HepG2 (cell line): ENCODE measurements around the gene TFB1M. TPM values are rescaled to one million over a fixed set of nuclear protein-coding genes. Genes with fewer than 3 reads are reported as not detected.

ENCODE experiments used
- FOXO4 ChIP-seq: sonication (generic); formaldehyde crosslinking; conservative IDR thresholded peaks from 2 replicates; pipeline ENCODE4 v1.8.1; 2023; ENCODE audit warnings: missing genetic modification reagents
- HNRNPK ChIP-seq: fragments of 200-400 bp; formaldehyde crosslinking; IDR thresholded peaks from 2 replicates; pipeline ENCODE4 v1.6.1; 2018; ENCODE audit warnings: low read length, low read depth, moderate library complexity, mild to moderate bottlenecking; ENCODE audit not compliant: poor library complexity, severe bottlenecking
- HNRNPL ChIP-seq: fragments of 200-400 bp; formaldehyde crosslinking; IDR thresholded peaks from 2 replicates; pipeline ENCODE4 v1.6.1; 2017; ENCODE audit warnings: mild to moderate bottlenecking, low read depth, low read length
- LBX2 ChIP-seq: sonication (generic); formaldehyde crosslinking; IDR thresholded peaks from 2 replicates; pipeline ENCODE4 v1.5.0; 2020; ENCODE audit warnings: missing genetic modification reagents, mild to moderate bottlenecking, borderline replicate concordance
- MAF1 ChIP-seq: sonication (generic); formaldehyde crosslinking; IDR thresholded peaks from 2 replicates; pipeline ENCODE4 v1.5.0; 2020; ENCODE audit warnings: missing genetic modification reagents, borderline replicate concordance
- MEIS2 ChIP-seq: sonication (generic); formaldehyde crosslinking; IDR thresholded peaks from 2 replicates; pipeline ENCODE4 v1.9.0; 2021; ENCODE audit warnings: mild to moderate bottlenecking, missing genetic modification reagents
- MIER2 ChIP-seq: IDR thresholded peaks from 2 replicates; pipeline ENCODE4 v1.6.1; 2016; ENCODE audit warnings: missing biosample characterization, missing genetic modification reagents
- NFE2 ChIP-seq: sonication (generic); formaldehyde crosslinking; IDR thresholded peaks from 2 replicates; pipeline ENCODE4 v1.4.0; 2020; ENCODE audit warnings: missing genetic modification reagents
- PBX2 ChIP-seq: IDR thresholded peaks from 2 replicates; pipeline ENCODE4 v1.6.1; 2016; ENCODE audit warnings: control low read depth
- TCF7 ChIP-seq: sonication (generic); IDR thresholded peaks from 2 replicates; pipeline ENCODE4 v1.6.1; 2016; ENCODE audit warnings: antibody characterized with exemption, low read depth
- XRCC5 ChIP-seq: fragments of 200-400 bp; formaldehyde crosslinking; optimal IDR thresholded peaks from 2 replicates; pipeline ENCODE3; 2017; ENCODE audit warnings: mild to moderate bottlenecking, low read length
- ZKSCAN8 ChIP-seq: IDR thresholded peaks from 2 replicates; pipeline ENCODE4 v1.6.1; 2016; ENCODE audit warnings: borderline replicate concordance, missing genetic modification reagents, missing compliant biosample characterization
- ZNF337 ChIP-seq: sonication (generic); formaldehyde crosslinking; IDR thresholded peaks from 2 replicates; pipeline ENCODE4 v1.5.1; 2020; ENCODE audit warnings: missing genetic modification reagents, low read depth, mild to moderate bottlenecking, borderline replicate concordance
- ZNF496 ChIP-seq: sonication (generic); formaldehyde crosslinking; IDR thresholded peaks from 2 replicates; pipeline ENCODE4 v1.8.1; 2023; ENCODE audit warnings: mild to moderate bottlenecking, moderate library complexity, missing genetic modification reagents; ENCODE audit not compliant: insufficient replicate concordance
- ZNF549 ChIP-seq: sonication (generic); formaldehyde crosslinking; IDR thresholded peaks from 2 replicates; pipeline ENCODE4 v1.5.0; 2020; ENCODE audit warnings: missing genetic modification reagents
- ZNF672 ChIP-seq: sonication (generic); formaldehyde crosslinking; IDR thresholded peaks from 2 replicates; pipeline ENCODE4 v1.8.1; 2022; ENCODE audit warnings: missing genetic modification reagents
- ZNF773 ChIP-seq: sonication (generic); formaldehyde crosslinking; IDR thresholded peaks from 2 replicates; pipeline ENCODE4 v1.4.0; 2020; ENCODE audit warnings: missing genetic modification reagents, borderline replicate concordance
- polyA plus RNA-seq, 8 experiments: library from polyadenylated mRNA; depleted of rRNA in 3 of 8; stranded (reverse) in 7 of 8; unstranded in 1 of 8; fragments of >200 nt; fragmentation: Illumina TruSeq in 4 of 8; extraction: Trizol in 4 of 8; gene quantifications; 2 replicates each; pipeline versions ENCODE4 v1.2.1 to v1.2.3, GENCODE V29; 2011 to 2016; ENCODE audit warnings: low read depth in 4 of 8, missing spikeins in 1 of 8, mixed read lengths in 1 of 8; ENCODE audit not compliant: insufficient read depth in 1 of 8
- total RNA-seq, 5 experiments: library from RNA; depleted of rRNA; stranded (reverse); fragments of >200 nt; fragmentation: Illumina TruSeq; extraction: Trizol; gene quantifications; 2 replicates each; pipeline ENCODE4 v1.2.3, GENCODE V29; 2016; ENCODE audit warnings: low read depth in 1 of 5
- TF ChIP-seq, protein P1 (sequence below): sonication (generic); formaldehyde crosslinking; IDR thresholded peaks from 2 replicates; pipeline ENCODE4 v1.4.0; 2020; ENCODE audit warnings: missing genetic modification reagents, borderline replicate concordance
- TF ChIP-seq, protein P2 (sequence below): sonication (generic); formaldehyde crosslinking; IDR thresholded peaks from 2 replicates; pipeline ENCODE4 v1.4.0; 2020; ENCODE audit warnings: missing genetic modification reagents, borderline replicate concordance

TFB1M gene
- total and polyA plus RNA-seq, 2 of the 13 experiments (the other 11 are each of a cell fraction or from before 2014, with no cell fraction given) = 91.4 to 122 TPM

GRCh38 chr6:155314092-155314772 lies at the start of gene TFB1M (continued):
- TF ChIP-seq MEIS2 (CRISPR knock-in tag) (peak; percentile 42; the same call in 1 of the 2 replicates), ZNF672 (peak; percentile 48; the same call in 1 of the 2 replicates), PBX2 (no peak), XRCC5 (peak; percentile 62), ZKSCAN8 (CRISPR knock-in tag) (no peak), HNRNPK (no peak), ZNF773 (peak; percentile 76; the same call in 1 of the 2 replicates), MIER2 (CRISPR knock-in tag) (no peak), LBX2 (CRISPR knock-in tag) (peak; percentile 73), ZNF337 (no peak), ZNF496 (CRISPR knock-in tag) (no peak), HNRNPL (peak; percentile 82), NFE2 (CRISPR knock-in tag) (no peak), FOXO4 (CRISPR knock-in tag) (no peak), TCF7 (0 out of 2 replicates have a peak, but pooled peaks have one; percentile 26), MAF1 (CRISPR knock-in tag) (peak; percentile 71; the same call in 1 of the 2 replicates), ZNF549 (CRISPR knock-in tag) (0 out of 2 replicates have a peak, but pooled peaks have one; percentile 17)
- TF ChIP-seq, protein P1, sequence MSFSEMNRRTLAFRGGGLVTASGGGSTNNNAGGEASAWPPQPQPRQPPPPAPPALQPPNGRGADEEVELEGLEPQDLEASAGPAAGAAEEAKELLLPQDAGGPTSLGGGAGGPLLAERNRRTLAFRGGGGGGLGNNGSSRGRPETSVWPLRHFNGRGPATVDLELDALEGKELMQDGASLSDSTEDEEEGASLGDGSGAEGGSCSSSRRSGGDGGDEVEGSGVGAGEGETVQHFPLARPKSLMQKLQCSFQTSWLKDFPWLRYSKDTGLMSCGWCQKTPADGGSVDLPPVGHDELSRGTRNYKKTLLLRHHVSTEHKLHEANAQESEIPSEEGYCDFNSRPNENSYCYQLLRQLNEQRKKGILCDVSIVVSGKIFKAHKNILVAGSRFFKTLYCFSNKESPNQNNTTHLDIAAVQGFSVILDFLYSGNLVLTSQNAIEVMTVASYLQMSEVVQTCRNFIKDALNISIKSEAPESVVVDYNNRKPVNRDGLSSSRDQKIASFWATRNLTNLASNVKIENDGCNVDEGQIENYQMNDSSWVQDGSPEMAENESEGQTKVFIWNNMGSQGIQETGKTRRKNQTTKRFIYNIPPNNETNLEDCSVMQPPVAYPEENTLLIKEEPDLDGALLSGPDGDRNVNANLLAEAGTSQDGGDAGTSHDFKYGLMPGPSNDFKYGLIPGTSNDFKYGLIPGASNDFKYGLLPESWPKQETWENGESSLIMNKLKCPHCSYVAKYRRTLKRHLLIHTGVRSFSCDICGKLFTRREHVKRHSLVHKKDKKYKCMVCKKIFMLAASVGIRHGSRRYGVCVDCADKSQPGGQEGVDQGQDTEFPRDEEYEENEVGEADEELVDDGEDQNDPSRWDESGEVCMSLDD (CRISPR knock-in tag) = peak; percentile 67; the same call in 1 of the 2 replicates
- TF ChIP-seq, protein P2, sequence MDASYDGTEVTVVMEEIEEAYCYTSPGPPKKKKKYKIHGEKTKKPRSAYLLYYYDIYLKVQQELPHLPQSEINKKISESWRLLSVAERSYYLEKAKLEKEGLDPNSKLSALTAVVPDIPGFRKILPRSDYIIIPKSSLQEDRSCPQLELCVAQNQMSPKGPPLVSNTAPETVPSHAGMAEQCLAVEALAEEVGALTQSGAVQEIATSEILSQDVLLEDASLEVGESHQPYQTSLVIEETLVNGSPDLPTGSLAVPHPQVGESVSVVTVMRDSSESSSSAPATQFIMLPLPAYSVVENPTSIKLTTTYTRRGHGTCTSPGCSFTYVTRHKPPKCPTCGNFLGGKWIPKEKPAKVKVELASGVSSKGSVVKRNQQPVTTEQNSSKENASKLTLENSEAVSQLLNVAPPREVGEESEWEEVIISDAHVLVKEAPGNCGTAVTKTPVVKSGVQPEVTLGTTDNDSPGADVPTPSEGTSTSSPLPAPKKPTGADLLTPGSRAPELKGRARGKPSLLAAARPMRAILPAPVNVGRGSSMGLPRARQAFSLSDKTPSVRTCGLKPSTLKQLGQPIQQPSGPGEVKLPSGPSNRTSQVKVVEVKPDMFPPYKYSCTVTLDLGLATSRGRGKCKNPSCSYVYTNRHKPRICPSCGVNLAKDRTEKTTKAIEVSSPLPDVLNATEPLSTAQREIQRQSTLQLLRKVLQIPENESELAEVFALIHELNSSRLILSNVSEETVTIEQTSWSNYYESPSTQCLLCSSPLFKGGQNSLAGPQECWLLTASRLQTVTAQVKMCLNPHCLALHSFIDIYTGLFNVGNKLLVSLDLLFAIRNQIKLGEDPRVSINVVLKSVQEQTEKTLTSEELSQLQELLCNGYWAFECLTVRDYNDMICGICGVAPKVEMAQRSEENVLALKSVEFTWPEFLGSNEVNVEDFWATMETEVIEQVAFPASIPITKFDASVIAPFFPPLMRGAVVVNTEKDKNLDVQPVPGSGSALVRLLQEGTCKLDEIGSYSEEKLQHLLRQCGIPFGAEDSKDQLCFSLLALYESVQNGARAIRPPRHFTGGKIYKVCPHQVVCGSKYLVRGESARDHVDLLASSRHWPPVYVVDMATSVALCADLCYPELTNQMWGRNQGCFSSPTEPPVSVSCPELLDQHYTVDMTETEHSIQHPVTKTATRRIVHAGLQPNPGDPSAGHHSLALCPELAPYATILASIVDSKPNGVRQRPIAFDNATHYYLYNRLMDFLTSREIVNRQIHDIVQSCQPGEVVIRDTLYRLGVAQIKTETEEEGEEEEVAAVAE = no peak; the same call in none of the 2 replicates
